ENCODE results near the gene PXN.

DNA sequence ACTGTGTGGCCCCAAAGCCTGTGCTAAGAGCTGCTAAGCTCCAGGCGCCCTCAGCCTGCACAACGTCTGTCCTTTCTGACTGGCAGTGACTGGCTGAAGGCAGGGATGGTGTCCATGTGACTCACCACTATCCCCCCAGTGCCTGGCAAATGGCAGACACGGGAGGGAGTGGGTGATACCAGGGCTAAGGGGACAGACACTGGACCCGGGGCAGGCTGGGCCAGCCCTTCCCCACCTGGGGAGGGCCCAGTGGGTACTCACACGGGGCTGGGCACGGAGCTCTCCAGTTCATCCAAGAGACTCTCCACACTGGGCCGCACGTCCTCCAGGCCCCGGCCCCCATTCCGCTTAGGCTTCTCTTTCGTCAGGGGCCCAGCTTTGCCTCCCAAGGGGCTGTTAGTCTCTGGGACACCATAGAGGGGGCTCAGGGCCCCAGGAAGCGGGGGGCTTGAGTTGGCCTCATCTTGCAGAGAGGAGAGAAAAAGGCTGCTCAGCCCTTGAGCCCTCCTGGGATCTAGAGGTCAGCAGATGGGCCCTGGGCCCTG is 43.2 kb downstream of the PXN start:
- TF ChIP-seq RAD21 (conservative IDR thresholded peaks at IDR 0.05 in 1 of 2, IDR thresholded peaks at IDR 0.05 in 1 of 2) (no peak), SMC3 (IDR thresholded peaks at IDR 0.05) (no peak), PHF8 (IDR thresholded peaks at IDR 0.05; ENCODE audit: borderline replicate concordance, low read depth) (no peak), POLR2A (IDR thresholded peaks at IDR 0.05; ENCODE audit: low read length) (no peak), MAFK (IDR thresholded peaks at IDR 0.05; ENCODE audit: partially characterized antibody) (no peak), RARB (CRISPR knock-in tag; IDR thresholded peaks at IDR 0.05) (no peak)
- TF ChIP-seq, protein P1, sequence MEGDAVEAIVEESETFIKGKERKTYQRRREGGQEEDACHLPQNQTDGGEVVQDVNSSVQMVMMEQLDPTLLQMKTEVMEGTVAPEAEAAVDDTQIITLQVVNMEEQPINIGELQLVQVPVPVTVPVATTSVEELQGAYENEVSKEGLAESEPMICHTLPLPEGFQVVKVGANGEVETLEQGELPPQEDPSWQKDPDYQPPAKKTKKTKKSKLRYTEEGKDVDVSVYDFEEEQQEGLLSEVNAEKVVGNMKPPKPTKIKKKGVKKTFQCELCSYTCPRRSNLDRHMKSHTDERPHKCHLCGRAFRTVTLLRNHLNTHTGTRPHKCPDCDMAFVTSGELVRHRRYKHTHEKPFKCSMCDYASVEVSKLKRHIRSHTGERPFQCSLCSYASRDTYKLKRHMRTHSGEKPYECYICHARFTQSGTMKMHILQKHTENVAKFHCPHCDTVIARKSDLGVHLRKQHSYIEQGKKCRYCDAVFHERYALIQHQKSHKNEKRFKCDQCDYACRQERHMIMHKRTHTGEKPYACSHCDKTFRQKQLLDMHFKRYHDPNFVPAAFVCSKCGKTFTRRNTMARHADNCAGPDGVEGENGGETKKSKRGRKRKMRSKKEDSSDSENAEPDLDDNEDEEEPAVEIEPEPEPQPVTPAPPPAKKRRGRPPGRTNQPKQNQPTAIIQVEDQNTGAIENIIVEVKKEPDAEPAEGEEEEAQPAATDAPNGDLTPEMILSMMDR (IDR thresholded peaks at IDR 0.05), result no peak

Data from A549 (cell line).